Colonic mucosa (tissue), 4 donors: ENCODE measurements around the gene XG. TPM values are rescaled to one million over a fixed set of nuclear protein-coding genes. Genes with fewer than 3 reads are reported as not detected.

Experiments used
- DNase-seq: peaks from one replicate; pipeline ENCODE4 v3.0.0-alpha.2; 2020
- H3K27ac ChIP-seq: fragments of 200-600 bp; one replicate; pipeline ENCODE4 v1.8.0; 2021
- H3K27me3 ChIP-seq: fragments of 200-600 bp; one replicate; pipeline ENCODE4 v1.8.0; 2021
- H3K36me3 ChIP-seq: fragments of 200-600 bp; one replicate; pipeline ENCODE4 v1.8.0; 2021
- H3K4me1 ChIP-seq: fragments of 200-600 bp; one replicate; pipeline ENCODE4 v1.8.0; 2021; ENCODE audit warnings: mild to moderate bottlenecking
- H3K4me3 ChIP-seq: fragments of 200-600 bp; one replicate; pipeline ENCODE4 v1.8.0; 2021
- H3K9ac ChIP-seq, 2 donors: one replicate each; pipeline ENCODE4 v1.7.0; 2013; ENCODE audit warnings: control low read depth in 2 of 2, low read depth in 2 of 2, low read length in 2 of 2
- H3K9me3 ChIP-seq: fragments of 200-600 bp; one replicate; pipeline ENCODE4 v1.8.0; 2021
- intact Hi-C: fragments of 100-400 bp; cut with DNase I; formaldehyde crosslinking; loops from one replicate; pipeline ENCODE4 v1.14.1; 2022
- total RNA-seq, 2 donors: library from RNA; stranded (reverse); fragmentation: NEBNext Ultra II Directional in 1 of 2; extraction: Animal tissue kit (Norgen Biotek cat#: 25700) in 1 of 2; gene quantifications; one replicate each; pipeline ENCODE4 v1.2.1, GENCODE V29; 2021
- TF ChIP-seq, protein P1 (sequence below): fragments of 200-600 bp; IDR thresholded peaks from one replicate; pipeline ENCODE4 v1.8.0; 2022; ENCODE audit warnings: antibody characterized with exemption, mild to moderate bottlenecking
- donor health status: healthy.
- donor health status: DM: no; HTN: no; CAD: no.
- donor health status: DM: no; HTN: no; CAD: no.

XG gene
- total RNA-seq, 2 donors from 2014 or later = 0.50 TPM; not detected in 1

DNA sequence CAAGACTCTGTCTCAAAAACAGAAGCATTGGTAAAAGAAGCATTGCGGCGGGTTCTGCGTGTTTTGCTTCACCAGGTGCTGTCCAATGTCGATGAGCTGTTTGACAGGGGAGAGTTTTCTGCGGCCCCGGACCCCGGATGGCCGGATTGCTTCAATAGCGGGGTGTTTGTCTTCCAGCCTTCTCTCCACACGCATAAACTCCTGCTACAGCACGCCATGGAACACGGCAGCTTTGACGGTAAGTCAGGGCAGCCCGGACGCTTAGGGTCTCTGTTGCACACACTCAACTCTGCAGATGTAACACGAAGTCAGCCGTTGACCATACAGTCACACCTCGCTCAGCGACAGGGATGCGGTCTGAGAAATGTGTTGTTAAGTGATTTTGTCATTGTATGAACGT lies 103.1 kb downstream of the XG start:
- no peaks in the 10 kb centered on the region for H3K36me3 ChIP-seq
- H3K27me3 ChIP-seq = no peaks in the 10 kb centered on the region
- no peaks in the 10 kb centered on the region for H3K4me1 ChIP-seq
- no peak overlapping the region for H3K4me3 ChIP-seq
- no peak for DNase-seq
- H3K9ac ChIP-seq = no peak overlapping the region
- TF ChIP-seq, protein P1, sequence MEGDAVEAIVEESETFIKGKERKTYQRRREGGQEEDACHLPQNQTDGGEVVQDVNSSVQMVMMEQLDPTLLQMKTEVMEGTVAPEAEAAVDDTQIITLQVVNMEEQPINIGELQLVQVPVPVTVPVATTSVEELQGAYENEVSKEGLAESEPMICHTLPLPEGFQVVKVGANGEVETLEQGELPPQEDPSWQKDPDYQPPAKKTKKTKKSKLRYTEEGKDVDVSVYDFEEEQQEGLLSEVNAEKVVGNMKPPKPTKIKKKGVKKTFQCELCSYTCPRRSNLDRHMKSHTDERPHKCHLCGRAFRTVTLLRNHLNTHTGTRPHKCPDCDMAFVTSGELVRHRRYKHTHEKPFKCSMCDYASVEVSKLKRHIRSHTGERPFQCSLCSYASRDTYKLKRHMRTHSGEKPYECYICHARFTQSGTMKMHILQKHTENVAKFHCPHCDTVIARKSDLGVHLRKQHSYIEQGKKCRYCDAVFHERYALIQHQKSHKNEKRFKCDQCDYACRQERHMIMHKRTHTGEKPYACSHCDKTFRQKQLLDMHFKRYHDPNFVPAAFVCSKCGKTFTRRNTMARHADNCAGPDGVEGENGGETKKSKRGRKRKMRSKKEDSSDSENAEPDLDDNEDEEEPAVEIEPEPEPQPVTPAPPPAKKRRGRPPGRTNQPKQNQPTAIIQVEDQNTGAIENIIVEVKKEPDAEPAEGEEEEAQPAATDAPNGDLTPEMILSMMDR = no peak
- intact Hi-C loops = no loop called here
- H3K27ac ChIP-seq = no peak overlapping the region
- no peaks in the 10 kb centered on the region for H3K9me3 ChIP-seq

DNA sequence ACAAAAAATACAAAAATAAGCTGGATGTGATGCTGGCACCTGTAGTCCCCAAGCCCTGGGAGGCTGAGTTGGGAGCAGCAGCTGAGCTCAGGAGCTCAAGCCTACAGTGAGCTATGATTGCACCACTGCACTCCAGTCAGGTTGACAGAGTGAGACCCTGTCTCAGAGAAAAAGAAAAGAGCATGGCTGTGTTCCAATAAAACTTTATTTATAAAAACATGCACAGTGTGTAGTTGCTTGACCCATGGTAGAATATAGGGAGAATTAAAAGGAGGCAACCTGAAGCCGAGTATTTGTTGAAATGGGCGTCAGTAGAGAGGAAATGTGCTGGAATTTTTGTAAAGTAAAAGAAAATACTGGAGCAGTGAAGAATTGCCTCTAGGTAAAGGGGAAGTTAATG lies 103.9 kb downstream of the XG start:
- Histone ChIP-seq H3K4me1 (no peaks in the 10 kb centered on the region), H3K9me3 (no peaks in the 10 kb centered on the region), H3K36me3 (no peaks in the 10 kb centered on the region), H3K9ac (no peak overlapping the region), H3K4me3 (no peak overlapping the region), H3K27me3 (no peaks in the 10 kb centered on the region), H3K27ac (no peak overlapping the region)
- TF ChIP-seq, protein P1 = no peak
- intact Hi-C loops = no loop called here
- no peak for DNase-seq

DNA sequence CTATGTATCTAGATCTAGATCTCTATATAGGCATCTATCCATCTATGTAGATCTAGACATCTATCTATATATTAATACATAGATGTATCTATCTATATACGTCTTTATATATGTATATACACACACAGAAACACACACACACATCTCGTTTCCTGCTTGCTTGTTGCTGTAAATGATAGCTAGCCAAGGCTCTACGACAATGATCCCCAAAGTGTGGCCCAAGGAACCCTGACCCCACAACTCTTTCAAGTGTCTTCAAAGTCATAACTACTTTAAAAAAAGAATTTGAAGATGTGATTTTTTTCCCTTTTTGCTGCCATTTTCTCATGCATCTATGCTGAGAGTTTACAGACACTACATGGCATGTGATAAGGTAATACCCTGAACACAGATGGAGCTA lies 105.7 kb downstream of the XG start:
- TF ChIP-seq, protein P1 = no peak
- DNase-seq = no peak
- intact Hi-C loops = no loop called here
- H3K4me3 ChIP-seq = no peak overlapping the region
- H3K4me1 ChIP-seq = no peaks in the 10 kb centered on the region
- H3K27me3 ChIP-seq = no peaks in the 10 kb centered on the region
- no peak overlapping the region for H3K9ac ChIP-seq
- H3K36me3 ChIP-seq = no peaks in the 10 kb centered on the region
- no peak overlapping the region for H3K27ac ChIP-seq
- H3K9me3 ChIP-seq = no peaks in the 10 kb centered on the region

DNA sequence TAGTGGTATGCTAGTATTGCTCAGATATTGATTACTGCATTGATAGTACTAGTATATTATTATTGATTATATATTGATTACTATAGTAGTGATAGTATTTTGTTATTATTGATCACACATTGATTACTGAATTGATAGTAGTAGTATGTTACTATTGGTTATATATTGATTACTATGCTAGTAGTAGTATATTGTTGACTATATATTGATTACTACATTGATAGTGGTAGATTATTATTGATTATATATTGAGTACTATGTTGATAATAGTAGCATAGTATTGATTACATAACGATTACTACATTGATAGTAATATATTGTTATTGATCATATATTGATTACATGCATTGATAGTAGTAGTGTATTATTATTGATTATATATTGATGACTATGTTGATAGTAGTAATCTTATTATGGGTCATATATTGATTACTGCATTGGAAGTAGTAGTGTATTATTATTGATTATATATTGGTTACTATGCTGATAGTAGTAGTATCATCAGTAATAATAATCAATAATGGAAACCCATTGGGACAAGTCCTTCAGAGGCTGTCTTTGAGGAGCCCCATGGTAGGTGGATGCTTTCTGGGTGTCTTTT lies 107.5 kb downstream of the XG start:
- no peaks in the 10 kb centered on the region for H3K9me3 ChIP-seq
- H3K9ac ChIP-seq = no peak overlapping the region
- no peak for DNase-seq
- TF ChIP-seq, protein P1 = no peak
- no peaks in the 10 kb centered on the region for H3K4me1 ChIP-seq
- no peak overlapping the region for H3K4me3 ChIP-seq
- no peak overlapping the region for H3K27ac ChIP-seq
- no peaks in the 10 kb centered on the region for H3K36me3 ChIP-seq
- intact Hi-C loops = no loop called here
- no peaks in the 10 kb centered on the region for H3K27me3 ChIP-seq

DNA sequence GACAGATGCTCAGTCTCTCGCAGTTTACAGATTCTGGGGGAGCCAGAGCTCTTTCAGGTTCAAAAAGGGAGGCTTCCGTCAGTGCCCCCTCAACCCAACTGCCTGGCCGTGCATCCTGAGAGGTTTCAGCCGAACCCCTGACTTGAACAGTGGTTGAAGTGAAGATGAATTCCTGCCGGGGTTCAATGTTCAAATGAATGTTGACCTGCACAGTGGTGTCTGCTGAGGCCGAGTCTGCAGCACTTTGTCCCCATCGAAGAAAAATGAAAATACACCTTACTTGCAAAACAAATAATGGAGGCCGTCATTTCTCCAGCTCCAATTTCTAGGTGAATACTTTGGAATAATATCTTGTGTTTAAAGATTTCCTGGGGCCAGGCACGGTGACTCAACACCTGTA lies 110.6 kb downstream of the XG start:
- DNase-seq = no peak
- Histone ChIP-seq H3K9me3 (no peaks in the 10 kb centered on the region), H3K36me3 (no peaks in the 10 kb centered on the region), H3K4me1 (no peaks in the 10 kb centered on the region), H3K27me3 (no peaks in the 10 kb centered on the region), H3K27ac (no peak overlapping the region), H3K9ac (no peak overlapping the region), H3K4me3 (no peak overlapping the region)
- TF ChIP-seq, protein P1 = no peak
- intact Hi-C loops = no loop called here
